Thoracic aorta (tissue), 2 donors: Measurements from ENCODE around the gene USP13. TPM values are rescaled to one million over a fixed set of nuclear protein-coding genes. Genes with fewer than 3 reads are reported as not detected.

Experiments
- ATAC-seq: fragments of 150-250 bp; one replicate; pipeline ENCODE4 v1.8.0; 2017; ENCODE audit warnings: low read depth; ENCODE audit not compliant: insufficient number of reproducible peaks, low FRiP score
- DNase-seq: peaks from one replicate; pipeline ENCODE4 v3.0.0-alpha.2; 2020; ENCODE audit warnings: low spot score
- H3K27ac ChIP-seq, 2 donors: fragments of 200-600 bp; sonication (generic); 1 replicate in 1 of 2; 2 replicates in 1 of 2; pipeline ENCODE4 v1.5.1; 2016; ENCODE audit warnings: mild to moderate bottlenecking in 2 of 2, moderate library complexity in 2 of 2
- H3K27me3 ChIP-seq: fragments of 200-600 bp; sonication (generic); replicated peaks from 2 replicates; pipeline ENCODE4 v1.6.0; 2016; ENCODE audit warnings: mild to moderate bottlenecking; ENCODE audit not compliant: insufficient read depth
- H3K36me3 ChIP-seq: fragments of 200-600 bp; sonication (generic); one replicate; pipeline ENCODE4 v1.5.1; 2016
- H3K4me1 ChIP-seq, 2 donors: fragments of 200-600 bp; sonication (generic); 1 replicate in 1 of 2; 2 replicates in 1 of 2; pipeline versions ENCODE4 v1.5.1 to v1.6.0; 2016; ENCODE audit warnings: low read depth in 2 of 2, mild to moderate bottlenecking in 1 of 2; ENCODE audit not compliant: control insufficient read depth in 1 of 2
- H3K4me3 ChIP-seq: fragments of 200-600 bp; sonication (generic); 2 replicates; pipeline ENCODE4 v1.5.1; 2016; ENCODE audit warnings: mild to moderate bottlenecking
- H3K9me3 ChIP-seq: fragments of 200-600 bp; sonication (generic); 2 replicates; pipeline ENCODE4 v1.5.1; 2016
- total RNA-seq, 2 donors: library from RNA; depleted of rRNA; stranded (reverse); fragments of >200 nt; gene quantifications; one replicate each; pipeline versions ENCODE4 v1.1.0 to v1.2.3, GENCODE V29; 2016
- TF ChIP-seq, protein P1 (sequence below): fragments of 200-600 bp; sonication (generic); IDR thresholded peaks from one replicate; pipeline ENCODE4 v1.5.1; 2019; ENCODE audit warnings: antibody characterized with exemption

The USP13 gene
- total RNA-seq, 2 donors from 2014 or later = 5.1 to 8.2 TPM

DNA sequence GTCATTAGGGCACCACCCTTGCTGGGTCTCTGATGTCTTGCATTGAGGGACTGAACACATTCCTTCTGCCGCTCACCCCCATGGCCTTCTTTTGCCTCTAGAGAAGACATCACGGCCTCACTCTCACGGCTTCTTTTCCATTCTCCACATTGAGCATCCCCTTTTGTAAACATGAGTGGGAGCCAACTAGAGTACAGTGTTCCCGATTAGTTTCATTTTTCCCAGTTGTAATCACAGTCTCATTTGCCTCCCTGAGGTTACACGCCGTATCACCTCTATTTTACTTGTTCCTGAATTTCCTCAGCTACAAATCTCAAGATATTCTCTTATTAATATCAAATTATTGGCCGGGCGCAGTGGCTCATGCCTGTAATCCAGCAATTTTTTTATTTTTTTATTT, 17.5 kb downstream of the USP13 start:
- TF ChIP-seq, protein P1, sequence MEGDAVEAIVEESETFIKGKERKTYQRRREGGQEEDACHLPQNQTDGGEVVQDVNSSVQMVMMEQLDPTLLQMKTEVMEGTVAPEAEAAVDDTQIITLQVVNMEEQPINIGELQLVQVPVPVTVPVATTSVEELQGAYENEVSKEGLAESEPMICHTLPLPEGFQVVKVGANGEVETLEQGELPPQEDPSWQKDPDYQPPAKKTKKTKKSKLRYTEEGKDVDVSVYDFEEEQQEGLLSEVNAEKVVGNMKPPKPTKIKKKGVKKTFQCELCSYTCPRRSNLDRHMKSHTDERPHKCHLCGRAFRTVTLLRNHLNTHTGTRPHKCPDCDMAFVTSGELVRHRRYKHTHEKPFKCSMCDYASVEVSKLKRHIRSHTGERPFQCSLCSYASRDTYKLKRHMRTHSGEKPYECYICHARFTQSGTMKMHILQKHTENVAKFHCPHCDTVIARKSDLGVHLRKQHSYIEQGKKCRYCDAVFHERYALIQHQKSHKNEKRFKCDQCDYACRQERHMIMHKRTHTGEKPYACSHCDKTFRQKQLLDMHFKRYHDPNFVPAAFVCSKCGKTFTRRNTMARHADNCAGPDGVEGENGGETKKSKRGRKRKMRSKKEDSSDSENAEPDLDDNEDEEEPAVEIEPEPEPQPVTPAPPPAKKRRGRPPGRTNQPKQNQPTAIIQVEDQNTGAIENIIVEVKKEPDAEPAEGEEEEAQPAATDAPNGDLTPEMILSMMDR = no peak
- H3K27ac ChIP-seq = no peak overlapping the region

DNA sequence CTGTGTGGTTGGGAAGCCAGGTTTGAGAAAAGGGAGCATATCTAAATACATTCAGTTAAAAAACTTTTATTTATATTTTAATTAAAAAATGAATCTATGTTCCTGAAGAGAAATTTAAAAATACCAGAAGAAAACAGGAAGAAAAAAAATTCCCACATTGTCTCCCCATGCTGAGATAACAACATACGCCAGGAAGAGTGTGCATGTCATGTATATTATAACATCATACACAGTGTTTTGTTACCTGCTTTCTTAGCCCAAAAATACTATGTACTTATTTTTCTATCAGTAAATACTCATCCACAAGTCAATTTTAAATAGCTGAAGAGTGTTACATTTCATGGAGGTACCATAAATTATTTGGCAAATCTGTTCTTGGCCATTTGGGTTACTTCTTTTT, 18.5 kb downstream of the USP13 start:
- Histone ChIP-seq H3K27ac (no peak overlapping the region), H3K4me3 (no peak overlapping the region), H3K27me3 (no peaks in the 10 kb centered on the region), H3K9me3 (no peaks in the 10 kb centered on the region), H3K4me1 (peaks cover 0 to 6% of the 10 kb centered on the region in 2 donors), H3K36me3 (no peaks in the 10 kb centered on the region)
- TF ChIP-seq, protein P1 = no peak
- ATAC-seq = no peak
- no peak for DNase-seq

More for the DNA sequence above, 17.5 kb downstream of the USP13 start:
- H3K4me1 ChIP-seq = peaks cover 0 to 16% of the 10 kb centered on the region in 2 donors
- no peaks in the 10 kb centered on the region for H3K36me3 ChIP-seq
- DNase-seq (no peak), ATAC-seq (no peak)
- no peaks in the 10 kb centered on the region for H3K9me3 ChIP-seq
- no peaks in the 10 kb centered on the region for H3K27me3 ChIP-seq
- no peak overlapping the region for H3K4me3 ChIP-seq

DNA sequence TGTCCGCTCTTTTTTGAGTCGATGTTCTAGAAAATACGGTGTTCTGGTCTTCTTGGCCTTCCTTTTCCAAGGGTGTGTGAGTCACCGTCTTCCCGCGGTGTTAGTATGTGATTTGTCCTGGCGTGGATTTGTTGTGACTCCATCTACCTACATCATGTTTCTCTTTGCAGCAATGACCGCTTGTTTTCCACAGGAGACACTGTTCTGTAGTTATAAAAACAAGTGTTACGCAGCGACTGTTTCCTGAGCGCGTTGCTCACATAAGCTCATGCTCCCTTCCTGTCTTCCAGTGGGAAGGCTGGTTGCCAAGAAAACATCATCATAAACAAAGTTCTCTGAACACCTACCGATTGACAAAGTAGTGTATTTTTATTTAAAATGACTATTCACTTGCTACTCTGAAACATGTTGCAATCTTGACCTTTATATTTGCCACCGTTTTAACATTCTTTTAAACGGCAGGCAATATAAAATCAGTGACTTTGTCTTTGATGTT, 19.0 kb downstream of the USP13 start:
- Histone ChIP-seq H3K9me3 (no peaks in the 10 kb centered on the region), H3K27me3 (no peaks in the 10 kb centered on the region), H3K27ac (no peak overlapping the region), H3K4me3 (no peak overlapping the region), H3K36me3 (no peaks in the 10 kb centered on the region), H3K4me1 (peaks cover 0 to 2% of the 10 kb centered on the region in 2 donors)
- DNase-seq (no peak), ATAC-seq (no peak)
- TF ChIP-seq, protein P1 = no peak

DNA sequence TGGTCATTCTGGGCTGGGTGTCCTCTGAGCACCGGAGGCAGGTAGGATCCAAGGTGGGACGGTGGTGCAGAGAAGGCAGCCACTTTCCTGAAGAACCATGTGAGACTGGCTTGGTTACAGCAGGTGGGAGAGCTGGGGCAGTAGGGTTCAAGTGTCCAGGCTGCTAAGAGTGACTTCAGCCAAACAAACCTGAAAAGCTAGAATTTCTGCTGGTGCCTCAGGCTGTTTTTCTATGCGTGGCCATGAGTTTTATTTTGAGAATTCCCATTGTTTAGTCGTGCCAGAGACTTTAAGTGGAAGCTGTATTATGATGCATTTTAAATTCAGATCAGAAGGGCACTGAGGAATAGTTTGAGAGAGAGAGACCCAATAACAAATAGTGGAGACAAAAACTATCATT, 20.1 kb downstream of the USP13 start:
- Histone ChIP-seq H3K4me1 (no peaks in the 10 kb centered on the region), H3K27me3 (no peaks in the 10 kb centered on the region), H3K27ac (no peak overlapping the region), H3K36me3 (no peaks in the 10 kb centered on the region), H3K4me3 (no peak overlapping the region), H3K9me3 (no peaks in the 10 kb centered on the region)
- TF ChIP-seq, protein P1 = no peak
- no peak for DNase-seq
- no peak for ATAC-seq

DNA sequence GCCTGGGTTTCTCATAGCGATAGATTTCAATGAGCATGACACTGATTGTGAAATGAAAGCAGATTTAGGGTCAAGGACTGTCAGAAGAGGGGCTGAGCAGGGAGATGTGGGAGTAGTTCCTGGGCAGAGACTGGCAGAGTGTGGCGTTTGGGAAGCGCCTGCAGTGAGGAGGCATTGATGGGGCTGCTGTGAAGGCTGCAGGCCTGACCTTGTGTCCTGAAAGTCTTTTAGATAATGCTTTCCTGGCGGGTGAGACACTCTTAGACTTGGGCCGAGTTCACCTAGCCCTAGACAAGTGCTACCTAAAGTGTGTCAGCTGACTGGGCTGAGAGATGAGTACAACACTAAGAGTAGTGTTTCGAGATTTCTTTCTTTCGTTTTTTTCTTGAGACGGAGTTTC, 20.7 kb downstream of the USP13 start:
- DNase-seq (no peak), ATAC-seq (no peak)
- no peaks in the 10 kb centered on the region for H3K4me1 ChIP-seq
- H3K27ac ChIP-seq = no peak overlapping the region
- no peak overlapping the region for H3K4me3 ChIP-seq
- TF ChIP-seq, protein P1 = no peak
- H3K36me3 ChIP-seq = no peaks in the 10 kb centered on the region
- no peaks in the 10 kb centered on the region for H3K27me3 ChIP-seq
- no peaks in the 10 kb centered on the region for H3K9me3 ChIP-seq
